Panc1 (cell line): ENCODE measurements around the gene ARL17B. TPM values are rescaled to one million over a fixed set of nuclear protein-coding genes. Genes with fewer than 3 reads are reported as not detected.
"Not testable (repeated sequence)": the region's sequence is repeated elsewhere in the genome, so short reads cannot be mapped to it uniquely, and the experiment has no call there.

Experiments used
- ATAC-seq: fragments of 200-7000 bp; cut with Tn5 transposase; 2 replicates; pipeline ENCODE4 v1.9.1; 2020; ENCODE audit warnings: mild to moderate bottlenecking, moderate library complexity
- BruUV-seq: library from RNA; stranded (reverse); fragments of 400-500 nt; replicated peaks from 2 replicates; lab custom pipeline; 2021; lab: Mats Ljungman, UMichigan
- CTCF ChIA-PET: fragments of 300-600 bp; sonication (Branson Sonifier 250); formaldehyde crosslinking; loops from one replicate; lab custom pipeline; 2022; ENCODE audit warnings: antibody characterized with exemption; lab: Charles Lee
- POLR2A ChIA-PET: fragments of 300-600 bp; sonication (Branson Sonifier 250); formaldehyde crosslinking; loops from one replicate; lab custom pipeline; 2022; ENCODE audit warnings: antibody characterized with exemption; lab: Charles Lee
- DNase-seq: peaks from one replicate; pipeline ENCODE4 v3.0.0-alpha.2; 2010; ENCODE audit warnings: low read depth, low spot score
- H3K27ac ChIP-seq: 2 replicates; pipeline ENCODE4 v1.5.1; 2011; ENCODE audit warnings: mild to moderate bottlenecking, low read length, inconsistent platforms
- H3K27me3 ChIP-seq: fragments of 200-500 bp; sonication (Bioruptor generic); 2 replicates; pipeline ENCODE4 v1.6.0; 2014; ENCODE audit warnings: low read length, inconsistent platforms; ENCODE audit not compliant: control insufficient read depth, insufficient read depth
- H3K36me3 ChIP-seq: fragments of 200-500 bp; sonication (Bioruptor generic); 2 replicates; pipeline ENCODE4 v1.5.1; 2014; ENCODE audit warnings: inconsistent platforms, mild to moderate bottlenecking, low read length, moderate library complexity; ENCODE audit not compliant: control insufficient read depth, insufficient read depth
- H3K4me1 ChIP-seq: 2 replicates; pipeline ENCODE4 v1.5.1; 2011; ENCODE audit warnings: inconsistent platforms, mild to moderate bottlenecking, low read length, moderate library complexity; ENCODE audit not compliant: control insufficient read depth, insufficient read depth
- H3K4me3 ChIP-seq, 2 experiments: 2 replicates each; pipeline ENCODE4 v1.5.1; 2011 to 2012; ENCODE audit warnings: low read depth in 2 of 2, low read length in 2 of 2, mild to moderate bottlenecking in 2 of 2, inconsistent platforms in 1 of 2, moderate library complexity in 1 of 2
- H3K9me3 ChIP-seq: fragments of 200-500 bp; sonication (Bioruptor generic); 2 replicates; pipeline ENCODE4 v1.5.1; 2014; ENCODE audit warnings: low read depth, mild to moderate bottlenecking, inconsistent platforms, low read length, moderate library complexity; ENCODE audit not compliant: control insufficient read depth, insufficient read depth
- in situ Hi-C: cut with HindIII; loops from 2 replicates; pipeline ENCODE4 v1.10.0; 2016; ENCODE audit warnings: low sequenced_read_pairs, low pct_unique_long_range_greater_than_20kb
- intact Hi-C: fragments of 100-400 bp; cut with micrococcal nuclease; formaldehyde crosslinking; loops from one replicate; pipeline ENCODE4 v1.10.0; 2022; ENCODE audit not compliant: unreplicated experiment
- total RNA-seq: library from RNA; stranded (reverse); gene quantifications from one replicate; pipeline ENCODE4 v1.2.1, GENCODE V29; 2021; ENCODE audit not compliant: unreplicated experiment

ARL17B gene
- total RNA-seq, 1 experiment from 2014 or later: 12.7 TPM

- POLR2A ChIA-PET, CTCF ChIA-PET, H3K9me3 ChIP-seq, intact Hi-C loops, H3K36me3 ChIP-seq, BruUV-seq, H3K4me1 ChIP-seq, ATAC-seq, H3K27me3 ChIP-seq, in situ Hi-C loops, H3K4me3 ChIP-seq, DNase-seq, H3K27ac ChIP-seq: not testable (repeated sequence)
These were observed 7.7 kb downstream of the ARL17B start for GRCh38 chr17:46353856-46354255.

GRCh38 chr17:46349060-46349459, 12.5 kb downstream of the ARL17B start:
- H3K27ac ChIP-seq, H3K36me3 ChIP-seq, in situ Hi-C loops, POLR2A ChIA-PET, H3K4me3 ChIP-seq, intact Hi-C loops, H3K27me3 ChIP-seq, ATAC-seq, H3K9me3 ChIP-seq, H3K4me1 ChIP-seq, CTCF ChIA-PET, DNase-seq: not testable (repeated sequence)
- TSS peak; percentile 81 for BruUV-seq

- BruUV-seq, H3K4me3 ChIP-seq, intact Hi-C loops: not testable (repeated sequence)
These were observed 13.2 kb downstream of the ARL17B start for GRCh38 chr17:46348345-46348744.

GRCh38 chr17:46342131-46342530, 19.4 kb downstream of the ARL17B start:
- H3K27me3 ChIP-seq, H3K36me3 ChIP-seq, ATAC-seq, H3K27ac ChIP-seq, H3K9me3 ChIP-seq, DNase-seq, intact Hi-C loops, in situ Hi-C loops, POLR2A ChIA-PET, BruUV-seq, H3K4me1 ChIP-seq, CTCF ChIA-PET, H3K4me3 ChIP-seq: not testable (repeated sequence)

More at GRCh38 chr17:46348345-46348744, 13.2 kb downstream of the ARL17B start:
- H3K9me3 ChIP-seq, ATAC-seq, CTCF ChIA-PET, in situ Hi-C loops, H3K27me3 ChIP-seq, DNase-seq, H3K27ac ChIP-seq, H3K36me3 ChIP-seq, H3K4me1 ChIP-seq, POLR2A ChIA-PET: not testable (repeated sequence)

- POLR2A ChIA-PET, H3K27ac ChIP-seq, H3K9me3 ChIP-seq, H3K4me1 ChIP-seq, CTCF ChIA-PET, H3K27me3 ChIP-seq, BruUV-seq, intact Hi-C loops, H3K36me3 ChIP-seq, DNase-seq, H3K4me3 ChIP-seq, in situ Hi-C loops: not testable (repeated sequence)
- peak; percentile 65; the same call in 1 of the 2 replicates for ATAC-seq
These were observed 20.3 kb downstream of the ARL17B start for GRCh38 chr17:46341220-46341619.

GRCh38 chr17:46294831-46295230, 66.7 kb downstream of the ARL17B start, which contains the start of gene LRRC37A:
TSS of gene LRRC37A (plus strand) at chr17:46295131. CDS start at chr17:46295134, 3 bp downstream.
- CTCF ChIA-PET, H3K36me3 ChIP-seq, H3K27ac ChIP-seq, H3K4me3 ChIP-seq, ATAC-seq, BruUV-seq, H3K27me3 ChIP-seq, POLR2A ChIA-PET, intact Hi-C loops, DNase-seq, H3K4me1 ChIP-seq, H3K9me3 ChIP-seq, in situ Hi-C loops: not testable (repeated sequence)

- DNase-seq, in situ Hi-C loops, POLR2A ChIA-PET, ATAC-seq, H3K27ac ChIP-seq, H3K36me3 ChIP-seq, intact Hi-C loops, BruUV-seq, H3K4me1 ChIP-seq, H3K9me3 ChIP-seq, H3K4me3 ChIP-seq, H3K27me3 ChIP-seq, CTCF ChIA-PET: not testable (repeated sequence)
These were observed 69.9 kb downstream of the ARL17B start for GRCh38 chr17:46291618-46292017.
